Measurements from ENCODE around the gene DRD3. TPM values are rescaled to one million over a fixed set of nuclear protein-coding genes. Genes with fewer than 3 reads are reported as not detected.

Gene DRD3
- not detected for total RNA-seq

GRCh38 chr3:114178770-114179368, at the start of gene DRD3:
DRD3 (minus strand) TSS chr3:114179052; CDS start chr3:114171992, 7,060 bp downstream.
- no peaks in the 10 kb centered on the region for H3K9me3 Mint-ChIP-seq (ENCODE audit: insufficient read depth)
- POLR2A ChIA-PET = interaction anchor here (1.3 kb wide), 1 partner anchor 24 kb away, joined by 3 read pairs; no protein-coding TSS in a partner anchor
- DNase-seq (peak; percentile 53), ATAC-seq (peak; percentile 78)
- no peak within 1 kb of the TSS for H3K27ac Mint-ChIP-seq
- no peak within 1 kb of the TSS for H3K4me3 Mint-ChIP-seq
- H3K4me1 Mint-ChIP-seq (ENCODE audit: low read depth) = peaks cover 5% of the 10 kb centered on the region
- CTCF ChIA-PET = interaction anchor here (0.6 to 2.3 kb wide), 7 partner anchors 13 to 957 kb away, joined by 4 to 10 read pairs (median 6); no protein-coding TSS in a partner anchor
- no peaks in the 10 kb centered on the region for H3K36me3 Mint-ChIP-seq (ENCODE audit: low read depth)
- peaks cover 17% of the 10 kb centered on the region for H3K27me3 Mint-ChIP-seq (ENCODE audit: low read depth)

GRCh38 chr3:114227076-114227475, 48.2 kb upstream of the DRD3 start:
- Mint-ChIP-seq H3K9me3 (ENCODE audit: insufficient read depth) (peaks cover 20% of the 10 kb centered on the region), H3K4me3 (no peak overlapping the region), H3K27me3 (ENCODE audit: low read depth) (no peaks in the 10 kb centered on the region), H3K36me3 (ENCODE audit: low read depth) (peaks cover 50% of the 10 kb centered on the region), H3K27ac (peak overlapping the region; percentile 95), H3K4me1 (ENCODE audit: low read depth) (peaks cover 91% of the 10 kb centered on the region)
- ATAC-seq (no peak), DNase-seq (no peak)
- ChIA-PET CTCF (interaction anchor here (1.1 to 4.0 kb wide), 4 partner anchors 9 to 72 kb away, joined by 3 to 17 read pairs (median 10); no protein-coding TSS in a partner anchor), POLR2A (interaction anchor here (1.0 to 8.2 kb wide), 4 partner anchors 10 to 13 kb away, joined by 4 to 119 read pairs (median 6); no protein-coding TSS in a partner anchor)

GRCh38 chr3:114226313-114226712, 47.5 kb upstream of the DRD3 start:
- Mint-ChIP-seq H3K4me1 (ENCODE audit: low read depth) (peaks cover 91% of the 10 kb centered on the region), H3K9me3 (ENCODE audit: insufficient read depth) (peaks cover 20% of the 10 kb centered on the region), H3K27me3 (ENCODE audit: low read depth) (no peaks in the 10 kb centered on the region), H3K27ac (peak overlapping the region; percentile 95), H3K4me3 (peak overlapping the region; percentile 56), H3K36me3 (ENCODE audit: low read depth) (peaks cover 48% of the 10 kb centered on the region)
- no peak for DNase-seq
- ChIA-PET CTCF (interaction anchor here (2.3 to 4.0 kb wide), 3 partner anchors 9 to 65 kb away, joined by 13 to 17 read pairs (median 15); no protein-coding TSS in a partner anchor), POLR2A (interaction anchor here (2.0 to 8.2 kb wide), 2 partner anchors 10 to 12 kb away, joined by 7 to 119 read pairs; no protein-coding TSS in a partner anchor)
- ATAC-seq = no peak

- H3K4me3 Mint-ChIP-seq = peak overlapping the region; percentile 32
- CTCF ChIA-PET = interaction anchor here (0.7 to 4.2 kb wide), 7 partner anchors 9 to 89 kb away, joined by 3 to 38 read pairs (median 12); no protein-coding TSS in a partner anchor
These were observed 44.3 kb upstream of the DRD3 start for GRCh38 chr3:114223143-114223542.

GRCh38 chr3:114221881-114222264, 43.0 kb upstream of the DRD3 start:
- Mint-ChIP-seq H3K9me3 (ENCODE audit: insufficient read depth) (peaks cover 20% of the 10 kb centered on the region), H3K4me1 (ENCODE audit: low read depth) (peaks cover 77% of the 10 kb centered on the region), H3K36me3 (ENCODE audit: low read depth) (peaks cover 49% of the 10 kb centered on the region), H3K27me3 (ENCODE audit: low read depth) (no peaks in the 10 kb centered on the region), H3K27ac (peak overlapping the region; percentile 89), H3K4me3 (peak overlapping the region; percentile 22)
- ChIA-PET CTCF (interaction anchor here (0.9 to 4.2 kb wide), 13 partner anchors 8 to 163 kb away, joined by 3 to 38 read pairs (median 4); partner anchors contain the start of gene TIGIT), POLR2A (interaction anchor here (0.6 to 8.2 kb wide), 11 partner anchors 8 to 102 kb away, joined by 3 to 119 read pairs (median 4); partner anchors contain the start of gene TIGIT)
- DNase-seq (no peak), ATAC-seq (peak; percentile 46)

More at GRCh38 chr3:114223143-114223542, 44.3 kb upstream of the DRD3 start:
- H3K9me3 Mint-ChIP-seq (ENCODE audit: insufficient read depth) = peaks cover 20% of the 10 kb centered on the region
- H3K4me1 Mint-ChIP-seq (ENCODE audit: low read depth) = peaks cover 90% of the 10 kb centered on the region
- H3K36me3 Mint-ChIP-seq (ENCODE audit: low read depth) = peaks cover 47% of the 10 kb centered on the region
- peak; percentile 57 for ATAC-seq
- H3K27me3 Mint-ChIP-seq (ENCODE audit: low read depth) = no peaks in the 10 kb centered on the region
- DNase-seq = peak; percentile 50
- POLR2A ChIA-PET = interaction anchor here (0.8 to 8.2 kb wide), 6 partner anchors 9 to 100 kb away, joined by 3 to 119 read pairs (median 22); partner anchors contain the start of gene TIGIT
- H3K27ac Mint-ChIP-seq = peak overlapping the region; percentile 89

GRCh38 chr3:114221165-114221880, 42.5 kb upstream of the DRD3 start:
- Mint-ChIP-seq H3K4me1 (ENCODE audit: low read depth) (peaks cover 72% of the 10 kb centered on the region), H3K4me3 (peak overlapping the region; percentile 45), H3K9me3 (ENCODE audit: insufficient read depth) (peaks cover 20% of the 10 kb centered on the region), H3K27me3 (ENCODE audit: low read depth) (no peaks in the 10 kb centered on the region), H3K27ac (peak overlapping the region; percentile 89), H3K36me3 (ENCODE audit: low read depth) (peaks cover 47% of the 10 kb centered on the region)
- ChIA-PET CTCF (interaction anchor here (0.9 to 4.2 kb wide), 15 partner anchors 8 to 197 kb away, joined by 3 to 38 read pairs (median 3); partner anchors contain the start of gene TIGIT), POLR2A (interaction anchor here (0.6 to 8.2 kb wide), 10 partner anchors 7 to 92 kb away, joined by 3 to 119 read pairs (median 4); partner anchors contain the start of gene TIGIT)
- ATAC-seq (peak; percentile 59), DNase-seq (peak; percentile 78)

- Mint-ChIP-seq H3K36me3 (ENCODE audit: low read depth) (peaks cover 31% of the 10 kb centered on the region), H3K4me3 (no peak overlapping the region), H3K27me3 (ENCODE audit: low read depth) (no peaks in the 10 kb centered on the region), H3K27ac (peak overlapping the region; percentile 25), H3K9me3 (ENCODE audit: insufficient read depth) (peaks cover 9% of the 10 kb centered on the region), H3K4me1 (ENCODE audit: low read depth) (peaks cover 56% of the 10 kb centered on the region)
- CTCF ChIA-PET = interaction anchor here (2.9 to 3.6 kb wide), 2 partner anchors 8 to 71 kb away, joined by 17 to 24 read pairs; no protein-coding TSS in a partner anchor
- ATAC-seq (no peak), DNase-seq (no peak)
- POLR2A ChIA-PET = no interaction called here
These were observed 40.9 kb upstream of the DRD3 start for GRCh38 chr3:114219741-114220140.

GRCh38 chr3:114218578-114219185, 39.8 kb upstream of the DRD3 start:
- no peak for DNase-seq
- no peak overlapping the region for H3K4me3 Mint-ChIP-seq
- H3K27ac Mint-ChIP-seq = no peak overlapping the region
- no peaks in the 10 kb centered on the region for H3K27me3 Mint-ChIP-seq (ENCODE audit: low read depth)
- peaks cover 21% of the 10 kb centered on the region for H3K36me3 Mint-ChIP-seq (ENCODE audit: low read depth)
- POLR2A ChIA-PET = interaction anchor here (0.6 to 1.8 kb wide), 4 partner anchors 13 to 78 kb away, joined by 3 to 9 read pairs (median 8); no protein-coding TSS in a partner anchor
- peaks cover 47% of the 10 kb centered on the region for H3K4me1 Mint-ChIP-seq (ENCODE audit: low read depth)
- ATAC-seq = no peak
- no peaks in the 10 kb centered on the region for H3K9me3 Mint-ChIP-seq (ENCODE audit: insufficient read depth)
- CTCF ChIA-PET = interaction anchor here (1.0 to 3.6 kb wide), 3 partner anchors 9 to 72 kb away, joined by 3 to 24 read pairs (median 17); no protein-coding TSS in a partner anchor

GRCh38 chr3:114218006-114218405, 39.2 kb upstream of the DRD3 start:
- peaks cover 16% of the 10 kb centered on the region for H3K36me3 Mint-ChIP-seq (ENCODE audit: low read depth)
- no peaks in the 10 kb centered on the region for H3K9me3 Mint-ChIP-seq (ENCODE audit: insufficient read depth)
- no peak overlapping the region for H3K4me3 Mint-ChIP-seq
- no peak overlapping the region for H3K27ac Mint-ChIP-seq
- DNase-seq (no peak), ATAC-seq (no peak)
- ChIA-PET POLR2A (interaction anchor here (0.6 to 1.8 kb wide), 6 partner anchors 14 to 78 kb away, joined by 3 to 9 read pairs (median 6); partner anchors contain the start of gene TIGIT), CTCF (interaction anchor here (0.9 to 3.6 kb wide), 8 partner anchors 10 to 200 kb away, joined by 3 to 24 read pairs (median 3); no protein-coding TSS in a partner anchor)
- peaks cover 41% of the 10 kb centered on the region for H3K4me1 Mint-ChIP-seq (ENCODE audit: low read depth)
- H3K27me3 Mint-ChIP-seq (ENCODE audit: low read depth) = no peaks in the 10 kb centered on the region

GRCh38 chr3:114217266-114217665, 38.4 kb upstream of the DRD3 start:
- ATAC-seq (no peak), DNase-seq (no peak)
- Mint-ChIP-seq H3K9me3 (ENCODE audit: insufficient read depth) (no peaks in the 10 kb centered on the region), H3K27me3 (ENCODE audit: low read depth) (no peaks in the 10 kb centered on the region), H3K4me1 (ENCODE audit: low read depth) (peaks cover 35% of the 10 kb centered on the region), H3K27ac (no peak overlapping the region), H3K36me3 (ENCODE audit: low read depth) (peaks cover 16% of the 10 kb centered on the region), H3K4me3 (no peak overlapping the region)
- POLR2A ChIA-PET = interaction anchor here (1.0 to 1.9 kb wide), 7 partner anchors 9 to 79 kb away, joined by 4 to 9 read pairs (median 7); partner anchors contain the start of gene TIGIT
- CTCF ChIA-PET = interaction anchor here (0.6 to 3.6 kb wide), 10 partner anchors 11 to 201 kb away, joined by 3 to 24 read pairs (median 3); no protein-coding TSS in a partner anchor
